Right lobe of liver (tissue), 4 donors: ENCODE results near the gene LCN2.

Source experiments
- POLR2A ChIP-seq: fragments of 450-650 bp; IDR thresholded peaks from one replicate; pipeline ENCODE4 v1.6.1; 2017; ENCODE audit warnings: antibody characterized with exemption, mild to moderate bottlenecking
- TF ChIP-seq, protein P1 (sequence below), 4 donors: fragments of 200-600 bp in 3 of 4; fragments of 450-650 bp in 1 of 4; IDR thresholded peaks; one replicate each; pipeline versions ENCODE4 v1.5.1 to v1.8.0; 2016 to 2022; ENCODE audit warnings: antibody characterized with exemption in 4 of 4, mild to moderate bottlenecking in 2 of 4
- donor health status: DM: no; HTN: no; CAD: no.
- donor health status: DM: no; HTN: no; CAD: no.
- donor health status: DM: no; HTN: yes; CAD: no.

DNA sequence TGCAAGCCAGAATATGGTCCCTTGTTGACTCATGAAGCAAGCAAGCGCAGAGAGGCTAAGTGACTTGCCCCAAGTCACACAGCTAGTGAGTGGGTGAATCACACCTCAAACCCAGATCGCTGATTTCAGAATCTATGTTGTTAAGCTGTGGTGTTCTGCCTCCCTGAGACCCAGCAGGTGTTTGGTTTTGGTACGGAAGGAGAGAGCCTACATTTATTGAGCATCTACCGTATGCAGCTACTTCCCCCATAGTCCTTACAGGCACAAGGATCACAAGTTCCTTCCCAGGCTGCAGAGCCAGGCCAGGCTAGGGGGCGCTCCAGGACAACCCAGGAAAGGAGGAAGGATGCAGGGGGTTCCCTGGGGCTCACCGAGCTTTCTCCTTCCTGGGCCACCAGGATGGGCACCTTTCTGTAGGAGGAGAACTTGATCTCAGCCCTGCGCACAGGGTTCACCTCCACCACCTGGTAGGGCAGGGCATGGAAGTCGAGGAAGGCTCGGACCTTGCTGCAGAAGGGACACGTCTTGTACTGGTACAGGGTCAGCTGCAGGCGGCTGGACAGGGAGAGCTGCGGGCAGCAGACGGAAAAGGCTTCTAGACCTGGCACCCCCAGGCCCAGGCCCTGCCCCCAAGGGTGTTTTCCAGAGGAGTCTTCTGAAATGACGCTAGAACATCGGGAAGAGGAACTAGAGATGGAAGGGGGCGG is 24.2 kb upstream of the LCN2 start:
- TF ChIP-seq, protein P1, sequence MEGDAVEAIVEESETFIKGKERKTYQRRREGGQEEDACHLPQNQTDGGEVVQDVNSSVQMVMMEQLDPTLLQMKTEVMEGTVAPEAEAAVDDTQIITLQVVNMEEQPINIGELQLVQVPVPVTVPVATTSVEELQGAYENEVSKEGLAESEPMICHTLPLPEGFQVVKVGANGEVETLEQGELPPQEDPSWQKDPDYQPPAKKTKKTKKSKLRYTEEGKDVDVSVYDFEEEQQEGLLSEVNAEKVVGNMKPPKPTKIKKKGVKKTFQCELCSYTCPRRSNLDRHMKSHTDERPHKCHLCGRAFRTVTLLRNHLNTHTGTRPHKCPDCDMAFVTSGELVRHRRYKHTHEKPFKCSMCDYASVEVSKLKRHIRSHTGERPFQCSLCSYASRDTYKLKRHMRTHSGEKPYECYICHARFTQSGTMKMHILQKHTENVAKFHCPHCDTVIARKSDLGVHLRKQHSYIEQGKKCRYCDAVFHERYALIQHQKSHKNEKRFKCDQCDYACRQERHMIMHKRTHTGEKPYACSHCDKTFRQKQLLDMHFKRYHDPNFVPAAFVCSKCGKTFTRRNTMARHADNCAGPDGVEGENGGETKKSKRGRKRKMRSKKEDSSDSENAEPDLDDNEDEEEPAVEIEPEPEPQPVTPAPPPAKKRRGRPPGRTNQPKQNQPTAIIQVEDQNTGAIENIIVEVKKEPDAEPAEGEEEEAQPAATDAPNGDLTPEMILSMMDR (IDR thresholded peaks at IDR 0.05): peak; percentile 32 to 44 (median 36)
- TF ChIP-seq POLR2A: no peak
